GM12892 (cell line): ENCODE measurements around the gene JPH4.

Experiments used
- DNase-seq: peaks from one replicate; pipeline ENCODE4 v3.0.0; 2011; ENCODE audit not compliant: insufficient read length
- FAIRE-seq: peaks from 2 replicates; lab custom pipeline; 2011; peaks lifted over from hg19 to GRCh38; lab: Jason Lieb, UNC
- POLR2A ChIP-seq: IDR thresholded peaks from 2 replicates; pipeline ENCODE4 v1.6.1; 2011; ENCODE audit warnings: low read depth, low read length, control low read depth
- POLR2AphosphoS5 ChIP-seq: IDR thresholded peaks from 2 replicates; pipeline ENCODE4 v1.6.1; 2011; ENCODE audit warnings: low read depth, low read length, control low read depth
- TAF1 ChIP-seq: IDR thresholded peaks from 2 replicates; pipeline ENCODE4 v1.6.1; 2011; ENCODE audit warnings: low read depth, mild to moderate bottlenecking, control low read depth, low read length, borderline replicate concordance

Gene JPH4

GRCh38 chr14:23521785-23522640 lies 56.6 kb downstream of the JPH4 start:
- no peak for TF ChIP-seq POLR2AphosphoS5
- TF ChIP-seq TAF1: no peak
- no peak for TF ChIP-seq POLR2A
- DNase-seq (no peak), FAIRE-seq (no peak)

GRCh38 chr14:23520899-23521533 lies 57.6 kb downstream of the JPH4 start:
- DNase-seq (no peak), FAIRE-seq (no peak)
- TF ChIP-seq POLR2A: no peak
- TF ChIP-seq TAF1: no peak
- no peak for TF ChIP-seq POLR2AphosphoS5

- DNase-seq: no peak
- no peak for FAIRE-seq
These were observed 59.9 kb downstream of the JPH4 start for GRCh38 chr14:23518709-23519108.

More at GRCh38 chr14:23518709-23519108, 59.9 kb downstream of the JPH4 start:
- TF ChIP-seq POLR2A (no peak), POLR2AphosphoS5 (no peak), TAF1 (no peak)
